ENCODE data around the gene RNF169. TPM values are rescaled to one million over a fixed set of nuclear protein-coding genes. Genes with fewer than 3 reads are reported as not detected.

Gene RNF169
- total and polyA plus RNA-seq, 4 donors: 4.4 to 34.8 (median 12.7) TPM

GRCh38 chr11:74845978-74846517 lies 97.4 kb downstream of the RNF169 start:
- WGBS, 2 donors: 97 to 100% methylated on average over 5 of the region's 5 CpGs
- H3K27ac ChIP-seq (ENCODE audit: low read depth in 1 of 2, low read length in 1 of 2): no peak overlapping the region
- TF ChIP-seq CTCF (IDR thresholded peaks at IDR 0.05; ENCODE audit: control extremely low read depth, extremely low read depth): no peak
- no peaks in the 10 kb centered on the region for H3K27me3 ChIP-seq (ENCODE audit: control insufficient read depth in 3 of 3, insufficient read depth in 3 of 3, low read length in 2 of 3)
- no peak overlapping the region for H3K9ac ChIP-seq (ENCODE audit: insufficient read depth in 1 of 2, low read length in 2 of 2)
- no peak overlapping the region for H3K4me3 ChIP-seq
- DNase-seq (no peak), ATAC-seq (ENCODE audit: insufficient read depth, low FRiP score) (no peak)
- H3K9me3 ChIP-seq (ENCODE audit: control insufficient read depth in 4 of 4, insufficient read depth in 3 of 4, low read length in 3 of 4): no peaks in the 10 kb centered on the region
- peaks cover 0 to 6% (median 0%) of the 10 kb centered on the region in 5 donors for H3K4me1 ChIP-seq (ENCODE audit: control insufficient read depth in 5 of 5, insufficient read depth in 5 of 5, low read length in 5 of 5)
- peaks cover 25 to 43% (median 34%) of the 10 kb centered on the region in 4 donors for H3K36me3 ChIP-seq (ENCODE audit: control insufficient read depth in 4 of 4, insufficient read depth in 4 of 4, low read length in 4 of 4)

GRCh38 chr11:74846770-74847169 lies 98.1 kb downstream of the RNF169 start:
- 85 to 92% methylated on average over 2 of the region's 2 CpGs for WGBS, 2 donors
- H3K4me1 ChIP-seq (ENCODE audit: control insufficient read depth in 5 of 5, insufficient read depth in 5 of 5, low read length in 5 of 5): peaks cover 0 to 6% (median 0%) of the 10 kb centered on the region in 5 donors
- no peak overlapping the region for H3K4me3 ChIP-seq
- H3K27ac ChIP-seq (ENCODE audit: low read depth in 1 of 2, low read length in 1 of 2): no peak overlapping the region
- no peaks in the 10 kb centered on the region for H3K9me3 ChIP-seq (ENCODE audit: control insufficient read depth in 4 of 4, insufficient read depth in 3 of 4, low read length in 3 of 4)
- no peaks in the 10 kb centered on the region for H3K27me3 ChIP-seq (ENCODE audit: control insufficient read depth in 3 of 3, insufficient read depth in 3 of 3, low read length in 2 of 3)
- H3K36me3 ChIP-seq (ENCODE audit: control insufficient read depth in 4 of 4, insufficient read depth in 4 of 4, low read length in 4 of 4): peaks cover 28 to 44% (median 32%) of the 10 kb centered on the region in 4 donors
- no peak overlapping the region for H3K9ac ChIP-seq (ENCODE audit: insufficient read depth in 1 of 2, low read length in 2 of 2)
- no peak for DNase-seq
- ATAC-seq (ENCODE audit: insufficient read depth, low FRiP score): no peak
- TF ChIP-seq CTCF (IDR thresholded peaks at IDR 0.05; ENCODE audit: control extremely low read depth, extremely low read depth): no peak

- peaks cover 25 to 47% (median 32%) of the 10 kb centered on the region in 4 donors for H3K36me3 ChIP-seq (ENCODE audit: control insufficient read depth in 4 of 4, insufficient read depth in 4 of 4, low read length in 4 of 4)
- no peak for TF ChIP-seq CTCF (IDR thresholded peaks at IDR 0.05; ENCODE audit: control extremely low read depth, extremely low read depth)
- H3K4me3 ChIP-seq: no peak overlapping the region
- peaks cover 0 to 6% (median 0%) of the 10 kb centered on the region in 5 donors for H3K4me1 ChIP-seq (ENCODE audit: control insufficient read depth in 5 of 5, insufficient read depth in 5 of 5, low read length in 5 of 5)
- H3K9ac ChIP-seq (ENCODE audit: insufficient read depth in 1 of 2, low read length in 2 of 2): no peak overlapping the region
- no peaks in the 10 kb centered on the region for H3K9me3 ChIP-seq (ENCODE audit: control insufficient read depth in 4 of 4, insufficient read depth in 3 of 4, low read length in 3 of 4)
- no peak overlapping the region for H3K27ac ChIP-seq (ENCODE audit: low read depth in 1 of 2, low read length in 1 of 2)
- DNase-seq: no peak
- 61 to 90% methylated on average over 1 of the region's 1 CpG for WGBS, 2 donors
- no peaks in the 10 kb centered on the region for H3K27me3 ChIP-seq (ENCODE audit: control insufficient read depth in 3 of 3, insufficient read depth in 3 of 3, low read length in 2 of 3)
- ATAC-seq (ENCODE audit: insufficient read depth, low FRiP score): no peak
These were observed 98.7 kb downstream of the RNF169 start for GRCh38 chr11:74847395-74847794.

- Histone ChIP-seq H3K9ac (ENCODE audit: insufficient read depth in 1 of 2, low read length in 2 of 2) (no peak overlapping the region), H3K9me3 (ENCODE audit: control insufficient read depth in 4 of 4, insufficient read depth in 3 of 4, low read length in 3 of 4) (no peaks in the 10 kb centered on the region), H3K27me3 (ENCODE audit: control insufficient read depth in 3 of 3, insufficient read depth in 3 of 3, low read length in 2 of 3) (no peaks in the 10 kb centered on the region), H3K4me3 (no peak overlapping the region), H3K4me1 (ENCODE audit: control insufficient read depth in 5 of 5, insufficient read depth in 5 of 5, low read length in 5 of 5) (peaks cover 0 to 5% (median 0%) of the 10 kb centered on the region in 5 donors), H3K27ac (ENCODE audit: low read depth in 1 of 2, low read length in 1 of 2) (no peak overlapping the region), H3K36me3 (ENCODE audit: control insufficient read depth in 4 of 4, insufficient read depth in 4 of 4, low read length in 4 of 4) (peaks cover 22 to 45% (median 32%) of the 10 kb centered on the region in 4 donors)
- DNase-seq (no peak), ATAC-seq (ENCODE audit: insufficient read depth, low FRiP score) (no peak)
- WGBS, 2 donors: 99% methylated on average over 6 of the region's 6 CpGs
- TF ChIP-seq CTCF (IDR thresholded peaks at IDR 0.05; ENCODE audit: control extremely low read depth, extremely low read depth): no peak
These were observed 99.2 kb downstream of the RNF169 start for GRCh38 chr11:74847895-74848294.
